RCC 7860 (cell line): Measurements from ENCODE around the gene USP10.

Experiments used
- DNase-seq: peaks from one replicate; pipeline ENCODE4 v3.0.0-alpha.2; 2015; ENCODE audit warnings: low spot score
- FAIRE-seq: peaks from 2 replicates; lab custom pipeline; 2012; peaks lifted over from hg19 to GRCh38; lab: Jason Lieb, UNC

The USP10 gene

GRCh38 chr16:84699712-84700445, at the start of gene USP10:
Gene USP10, plus strand, starts transcription at chr16:84700000. Its CDS starts 91 bp downstream, at chr16:84700091.
- DNase-seq (peak; percentile 64), FAIRE-seq (no peak)

GRCh38 chr16:84650062-84650991, 49.5 kb upstream of the USP10 start:
- DNase-seq: peak; percentile 81
- FAIRE-seq: peak; percentile 92

GRCh38 chr16:84652566-84652965, 47.2 kb upstream of the USP10 start:
- FAIRE-seq (no peak), DNase-seq (no peak)

- no peak for FAIRE-seq
- no peak for DNase-seq
Measured at GRCh38 chr16:84654238-84654637, 45.6 kb upstream of the USP10 start.

GRCh38 chr16:84654998-84655397, 44.8 kb upstream of the USP10 start:
- DNase-seq: no peak
- FAIRE-seq: no peak

GRCh38 chr16:84656649-84657048, 43.2 kb upstream of the USP10 start:
- FAIRE-seq (no peak), DNase-seq (no peak)

- no peak for FAIRE-seq
- no peak for DNase-seq
Measured at GRCh38 chr16:84657229-84657837, 42.5 kb upstream of the USP10 start.

GRCh38 chr16:84658690-84659089, 41.1 kb upstream of the USP10 start:
- FAIRE-seq: no peak
- DNase-seq: no peak

GRCh38 chr16:84659656-84660300, 40.0 kb upstream of the USP10 start:
- FAIRE-seq: no peak

GRCh38 chr16:84660973-84661372, 38.8 kb upstream of the USP10 start:
- FAIRE-seq: no peak
- no peak for DNase-seq

More at GRCh38 chr16:84659656-84660300, 40.0 kb upstream of the USP10 start:
- DNase-seq: no peak

GRCh38 chr16:84661418-84662060, 38.3 kb upstream of the USP10 start:
- FAIRE-seq: no peak
- DNase-seq: no peak

- DNase-seq: no peak
- no peak for FAIRE-seq
Measured at GRCh38 chr16:84662471-84662870, 37.3 kb upstream of the USP10 start.

GRCh38 chr16:84663433-84664101, 36.2 kb upstream of the USP10 start:
- DNase-seq (no peak), FAIRE-seq (no peak)

- no peak for DNase-seq
- FAIRE-seq: no peak
Measured at GRCh38 chr16:84665359-84665758, 34.4 kb upstream of the USP10 start.

- FAIRE-seq: no peak
Measured at GRCh38 chr16:84665843-84666242, 34.0 kb upstream of the USP10 start.

GRCh38 chr16:84667600-84668309, 32.0 kb upstream of the USP10 start:
- no peak for FAIRE-seq
- no peak for DNase-seq

More at GRCh38 chr16:84665843-84666242, 34.0 kb upstream of the USP10 start:
- DNase-seq: no peak

- DNase-seq (no peak), FAIRE-seq (no peak)
Measured at GRCh38 chr16:84670063-84670462, 29.7 kb upstream of the USP10 start.

- no peak for FAIRE-seq
- DNase-seq: peak; percentile 48
Measured at GRCh38 chr16:84672276-84673202, 27.3 kb upstream of the USP10 start.
